Kidney epithelial cell (primary cell): Measurements from ENCODE around the gene TDRD6. TPM values are rescaled to one million over a fixed set of nuclear protein-coding genes. Genes with fewer than 3 reads are reported as not detected.

Experiments
- DNase-seq: peaks from one replicate; pipeline ENCODE4 v3.0.0-alpha.2; 2010; ENCODE audit warnings: low read depth
- H3K27me3 ChIP-seq: 2 replicates; pipeline ENCODE4 v1.6.0; 2011; ENCODE audit warnings: low read length; ENCODE audit not compliant: control insufficient read depth, insufficient read depth
- H3K36me3 ChIP-seq: 2 replicates; pipeline ENCODE4 v1.5.1; 2011; ENCODE audit warnings: low read length; ENCODE audit not compliant: control insufficient read depth, insufficient read depth
- H3K4me3 ChIP-seq: 2 replicates; pipeline ENCODE4 v1.5.1; 2011; ENCODE audit warnings: low read depth, mild to moderate bottlenecking, control low read depth, low read length
- total RNA-seq: library from RNA; depleted of rRNA; stranded (reverse); fragments of >200 nt; gene quantifications from 2 replicates; pipeline ENCODE4 v1.2.3, GENCODE V29; 2015
- TF ChIP-seq, protein P1 (sequence below): IDR thresholded peaks from 2 replicates; pipeline ENCODE4 v1.5.1; 2011; ENCODE audit warnings: mild to moderate bottlenecking, moderate library complexity, low read length, control low read depth, inconsistent platforms; ENCODE audit not compliant: insufficient read depth, poor library complexity, severe bottlenecking

Gene TDRD6
- total RNA-seq, 1 donor from 2014 or later = 0.08 TPM

GRCh38 chr6:46653439-46654195 is 34.1 kb upstream of the TDRD6 start:
- peak overlapping the region; percentile 92 for H3K4me3 ChIP-seq
- no peaks in the 10 kb centered on the region for H3K27me3 ChIP-seq
- no peak for DNase-seq
- H3K36me3 ChIP-seq = no peaks in the 10 kb centered on the region
- TF ChIP-seq, protein P1, sequence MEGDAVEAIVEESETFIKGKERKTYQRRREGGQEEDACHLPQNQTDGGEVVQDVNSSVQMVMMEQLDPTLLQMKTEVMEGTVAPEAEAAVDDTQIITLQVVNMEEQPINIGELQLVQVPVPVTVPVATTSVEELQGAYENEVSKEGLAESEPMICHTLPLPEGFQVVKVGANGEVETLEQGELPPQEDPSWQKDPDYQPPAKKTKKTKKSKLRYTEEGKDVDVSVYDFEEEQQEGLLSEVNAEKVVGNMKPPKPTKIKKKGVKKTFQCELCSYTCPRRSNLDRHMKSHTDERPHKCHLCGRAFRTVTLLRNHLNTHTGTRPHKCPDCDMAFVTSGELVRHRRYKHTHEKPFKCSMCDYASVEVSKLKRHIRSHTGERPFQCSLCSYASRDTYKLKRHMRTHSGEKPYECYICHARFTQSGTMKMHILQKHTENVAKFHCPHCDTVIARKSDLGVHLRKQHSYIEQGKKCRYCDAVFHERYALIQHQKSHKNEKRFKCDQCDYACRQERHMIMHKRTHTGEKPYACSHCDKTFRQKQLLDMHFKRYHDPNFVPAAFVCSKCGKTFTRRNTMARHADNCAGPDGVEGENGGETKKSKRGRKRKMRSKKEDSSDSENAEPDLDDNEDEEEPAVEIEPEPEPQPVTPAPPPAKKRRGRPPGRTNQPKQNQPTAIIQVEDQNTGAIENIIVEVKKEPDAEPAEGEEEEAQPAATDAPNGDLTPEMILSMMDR = no peak

DNA sequence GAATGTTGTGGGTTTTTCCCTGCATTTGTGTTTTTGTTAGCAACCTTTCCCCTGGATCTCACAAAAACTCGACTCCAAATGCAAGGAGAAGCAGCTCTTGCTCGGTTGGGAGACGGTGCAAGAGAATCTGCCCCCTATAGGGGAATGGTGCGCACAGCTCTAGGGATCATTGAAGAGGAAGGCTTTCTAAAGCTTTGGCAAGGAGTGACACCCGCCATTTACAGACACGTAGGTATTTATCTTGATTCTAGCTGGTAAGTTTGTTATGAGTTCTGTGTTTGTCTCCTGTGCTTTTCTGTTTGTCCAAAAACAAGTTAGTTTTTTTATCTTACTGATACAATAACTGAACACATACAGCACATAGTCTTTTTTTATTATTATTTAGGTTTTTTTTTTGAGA is 31.9 kb upstream of the TDRD6 start:
- Histone ChIP-seq H3K27me3 (no peaks in the 10 kb centered on the region), H3K4me3 (no peak overlapping the region), H3K36me3 (no peaks in the 10 kb centered on the region)
- TF ChIP-seq, protein P1 = peak; percentile 44
- no peak for DNase-seq

GRCh38 chr6:46657642-46658041 is 30.0 kb upstream of the TDRD6 start:
- TF ChIP-seq, protein P1 = no peak
- Histone ChIP-seq H3K27me3 (no peaks in the 10 kb centered on the region), H3K36me3 (no peaks in the 10 kb centered on the region), H3K4me3 (no peak overlapping the region)
- no peak for DNase-seq

DNA sequence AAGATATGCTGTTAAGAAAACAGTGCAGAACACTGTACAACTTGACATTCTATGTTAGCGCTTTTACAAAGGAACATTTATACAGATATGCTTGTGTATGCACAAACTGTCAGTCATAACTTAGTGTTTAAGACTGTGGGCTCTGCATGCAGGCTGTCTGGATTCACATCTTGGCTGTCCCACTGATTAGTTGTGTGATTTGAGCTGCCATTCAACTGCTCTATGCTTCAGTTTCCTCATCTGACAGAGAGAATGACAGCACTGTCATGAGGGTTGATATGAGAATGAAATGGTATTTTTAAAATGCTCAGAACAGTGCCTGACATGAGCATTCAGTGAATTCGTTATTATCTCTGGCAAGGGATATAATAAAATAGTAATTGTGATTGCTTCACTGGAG is 26.2 kb upstream of the TDRD6 start:
- H3K36me3 ChIP-seq = no peaks in the 10 kb centered on the region
- DNase-seq = no peak
- no peak overlapping the region for H3K4me3 ChIP-seq
- no peaks in the 10 kb centered on the region for H3K27me3 ChIP-seq
- TF ChIP-seq, protein P1 = no peak

- TF ChIP-seq, protein P1 = no peak
- no peak overlapping the region for H3K4me3 ChIP-seq
- no peaks in the 10 kb centered on the region for H3K27me3 ChIP-seq
- DNase-seq = no peak
- H3K36me3 ChIP-seq = no peaks in the 10 kb centered on the region
Measured at GRCh38 chr6:46667377-46667776, 20.3 kb upstream of the TDRD6 start.

GRCh38 chr6:46674410-46674809 is 13.3 kb upstream of the TDRD6 start:
- H3K27me3 ChIP-seq = no peaks in the 10 kb centered on the region
- no peak overlapping the region for H3K4me3 ChIP-seq
- no peak for DNase-seq
- TF ChIP-seq, protein P1 = no peak
- H3K36me3 ChIP-seq = no peaks in the 10 kb centered on the region
